HepG2 (cell line): ENCODE measurements around the gene ZNF860. TPM values are rescaled to one million over a fixed set of nuclear protein-coding genes. Genes with fewer than 3 reads are reported as not detected.

Experiments
- ATAC-seq: fragments of 200-7000 bp; cut with Tn5 transposase; 3 replicates; pipeline ENCODE4 v1.9.1; 2020; ENCODE audit warnings: mild to moderate bottlenecking, moderate library complexity
- BruUV-seq: library from RNA; stranded (reverse); fragments of 400-500 nt; replicated peaks from 2 replicates; lab custom pipeline; 2021; lab: Mats Ljungman, UMichigan
- CTCF ChIA-PET: fragments of 300-600 bp; formaldehyde crosslinking; extraction: SDS; loops from one replicate; lab custom pipeline; 2021; ENCODE audit warnings: low total read pairs, inconsistent platforms, low intra/inter-chr PET ratio; lab: Yijun Ruan, JAX
- POLR2A ChIA-PET: fragments of 350-600 bp; sonication (Branson Sonifier 250); formaldehyde crosslinking; loops from one replicate; lab custom pipeline; 2020; ENCODE audit warnings: antibody characterized with exemption, inconsistent platforms; lab: Yijun Ruan, JAX
- DNase-seq: peaks from one replicate; pipeline ENCODE4 v3.0.0-alpha.2; 2015; ENCODE audit warnings: low spot score
- FAIRE-seq: peaks from 3 replicates; lab custom pipeline; 2011; peaks lifted over from hg19 to GRCh38; lab: Jason Lieb, UNC
- H2AFZ ChIP-seq: one replicate; pipeline ENCODE4 v1.6.1; 2011; ENCODE audit warnings: low read length, inconsistent platforms
- H3K27ac ChIP-seq: fragments of 300-600 bp; 3 replicates; pipeline ENCODE4 v1.8.0; 2011; ENCODE audit warnings: mixed run types, mild to moderate bottlenecking, mixed read lengths, low read length, inconsistent platforms; ENCODE audit not compliant: insufficient read depth; ENCODE audit errors: extremely low read length
- H3K27me3 ChIP-seq, 2 experiments: fragments of 200-600 bp in 1 of 2; 2 replicates in 1 of 2; 3 replicates in 1 of 2; pipeline versions ENCODE4 v1.6.0 to v1.8.0; 2011; ENCODE audit warnings: low read length in 2 of 2, mild to moderate bottlenecking in 2 of 2, moderate library complexity in 2 of 2, inconsistent platforms in 1 of 2; ENCODE audit not compliant: insufficient read depth in 2 of 2, control insufficient read depth in 1 of 2
- H3K36me3 ChIP-seq, 2 experiments: fragments of 200-600 bp in 1 of 2; replicated peaks in 1 of 2; 2 replicates in 1 of 2; 3 replicates in 1 of 2; pipeline versions ENCODE4 v1.5.1 to v1.8.0; 2011; ENCODE audit warnings: low read length in 2 of 2, inconsistent platforms in 1 of 2; ENCODE audit not compliant: insufficient read depth in 2 of 2, control insufficient read depth in 1 of 2
- H3K4me1 ChIP-seq: 2 replicates; pipeline ENCODE4 v1.5.1; 2012; ENCODE audit warnings: low read length, inconsistent platforms; ENCODE audit not compliant: insufficient read depth
- H3K4me2 ChIP-seq: 2 replicates; pipeline ENCODE4 v1.6.0; 2011; ENCODE audit warnings: low read depth, low read length, inconsistent platforms
- H3K4me3 ChIP-seq, 3 experiments: fragments of 200-600 bp in 1 of 3; sonication (generic), shearing (Covaris generic) in 1 of 3; replicated peaks in 1 of 3; 2 replicates each; pipeline ENCODE4 v1.5.1; 2011 to 2016; ENCODE audit warnings: low read length in 3 of 3, inconsistent platforms in 2 of 3, low read depth in 2 of 3, mild to moderate bottlenecking in 2 of 3, control low read depth in 1 of 3, mixed read lengths in 1 of 3; ENCODE audit not compliant: insufficient read depth in 1 of 3
- H3K79me2 ChIP-seq: one replicate; pipeline ENCODE4 v1.6.1; 2011; ENCODE audit warnings: low read length, inconsistent platforms; ENCODE audit not compliant: insufficient read depth
- H3K9ac ChIP-seq: 2 replicates; pipeline ENCODE4 v1.6.0; 2011; ENCODE audit warnings: mild to moderate bottlenecking, low read depth, low read length, inconsistent platforms; ENCODE audit not compliant: insufficient read depth
- H3K9me3 ChIP-seq: 2 replicates; pipeline ENCODE4 v1.5.1; 2012; ENCODE audit warnings: mild to moderate bottlenecking, low read length
- H4K20me1 ChIP-seq: 2 replicates; pipeline ENCODE4 v1.6.0; 2011; ENCODE audit warnings: inconsistent platforms, mild to moderate bottlenecking, low read length, moderate library complexity; ENCODE audit not compliant: insufficient read depth
- JUN ChIP-seq: sonication (generic); formaldehyde crosslinking; IDR thresholded peaks from 2 replicates; pipeline ENCODE4 v1.4.0; 2020; ENCODE audit warnings: mild to moderate bottlenecking, missing genetic modification reagents
- PHF21A ChIP-seq: sonication (generic); formaldehyde crosslinking; IDR thresholded peaks from 2 replicates; pipeline ENCODE4 v1.5.0; 2020; ENCODE audit warnings: mild to moderate bottlenecking, missing genetic modification reagents
- SIX4 ChIP-seq: sonication (generic); formaldehyde crosslinking; IDR thresholded peaks from 2 replicates; pipeline ENCODE4 v1.4.0; 2020; ENCODE audit warnings: missing genetic modification reagents
- SP140L ChIP-seq: sonication (generic); formaldehyde crosslinking; IDR thresholded peaks from 2 replicates; pipeline ENCODE4 v1.4.0; 2020; ENCODE audit warnings: missing genetic modification reagents, borderline replicate concordance
- ZNF101 ChIP-seq: sonication (generic); formaldehyde crosslinking; IDR thresholded peaks from 2 replicates; pipeline ENCODE4 v1.4.0; 2020; ENCODE audit warnings: mild to moderate bottlenecking, low read depth, missing genetic modification reagents, borderline replicate concordance
- ZNF235 ChIP-seq: sonication (generic); formaldehyde crosslinking; IDR thresholded peaks from 2 replicates; pipeline ENCODE4 v1.8.1; 2023; ENCODE audit warnings: mild to moderate bottlenecking, missing genetic modification reagents, borderline replicate concordance
- ZNF331 ChIP-seq: sonication (generic); formaldehyde crosslinking; IDR thresholded peaks from 2 replicates; pipeline ENCODE4 v1.4.0; 2020; ENCODE audit warnings: missing genetic modification reagents
- ZNF451 ChIP-seq: sonication (generic); formaldehyde crosslinking; IDR thresholded peaks from 2 replicates; pipeline ENCODE4 v1.5.0; 2020; ENCODE audit warnings: mild to moderate bottlenecking, missing genetic modification reagents
- WGBS: methylation state at CpG from one replicate; pipeline ENCODE4 v1.1.6; 2017; ENCODE audit warnings: low lambda C conversion rate; 5-methylcytosine and 5-hydroxymethylcytosine counted together
- in situ Hi-C: cut with HindIII; loops from 2 replicates; pipeline ENCODE4 v1.10.0; 2017; ENCODE audit warnings: low pct_unique_long_range_greater_than_20kb; ENCODE audit not compliant: extremely low pct_ligation_motif_present
- intact Hi-C: fragments of 100-400 bp; cut with micrococcal nuclease; formaldehyde crosslinking; loops from one replicate; pipeline ENCODE4 v1.10.0; 2022; ENCODE audit not compliant: unreplicated experiment
- polyA plus RNA-seq, 8 experiments: library from polyadenylated mRNA; depleted of rRNA in 3 of 8; stranded (reverse) in 7 of 8; unstranded in 1 of 8; fragments of >200 nt; fragmentation: Illumina TruSeq in 4 of 8; extraction: Trizol in 4 of 8; gene quantifications; 2 replicates each; pipeline versions ENCODE4 v1.2.1 to v1.2.3, GENCODE V29; 2011 to 2016; ENCODE audit warnings: low read depth in 4 of 8, missing spikeins in 1 of 8, mixed read lengths in 1 of 8; ENCODE audit not compliant: insufficient read depth in 1 of 8
- total RNA-seq, 5 experiments: library from RNA; depleted of rRNA; stranded (reverse); fragments of >200 nt; fragmentation: Illumina TruSeq; extraction: Trizol; gene quantifications; 2 replicates each; pipeline ENCODE4 v1.2.3, GENCODE V29; 2016; ENCODE audit warnings: low read depth in 1 of 5
- TF ChIP-seq, protein P1 (sequence below): sonication (generic); formaldehyde crosslinking; IDR thresholded peaks from 2 replicates; pipeline ENCODE4 v1.4.0; 2020; ENCODE audit warnings: low read depth, mild to moderate bottlenecking, missing genetic modification reagents
- TF ChIP-seq, protein P2 (sequence below): sonication (generic); formaldehyde crosslinking; IDR thresholded peaks from 2 replicates; pipeline ENCODE4 v1.4.0; 2020; ENCODE audit warnings: low read depth, missing genetic modification reagents
- TF ChIP-seq, protein P3 (sequence below): sonication (generic); formaldehyde crosslinking; IDR thresholded peaks from 2 replicates; pipeline ENCODE4 v1.8.0; 2022; ENCODE audit warnings: missing genetic modification reagents, mild to moderate bottlenecking, borderline replicate concordance

The ZNF860 gene
- total and polyA plus RNA-seq, 2 of the 13 experiments (the other 11 are each of a cell fraction or from before 2014, with no cell fraction given) = 0.55 to 0.73 TPM

DNA sequence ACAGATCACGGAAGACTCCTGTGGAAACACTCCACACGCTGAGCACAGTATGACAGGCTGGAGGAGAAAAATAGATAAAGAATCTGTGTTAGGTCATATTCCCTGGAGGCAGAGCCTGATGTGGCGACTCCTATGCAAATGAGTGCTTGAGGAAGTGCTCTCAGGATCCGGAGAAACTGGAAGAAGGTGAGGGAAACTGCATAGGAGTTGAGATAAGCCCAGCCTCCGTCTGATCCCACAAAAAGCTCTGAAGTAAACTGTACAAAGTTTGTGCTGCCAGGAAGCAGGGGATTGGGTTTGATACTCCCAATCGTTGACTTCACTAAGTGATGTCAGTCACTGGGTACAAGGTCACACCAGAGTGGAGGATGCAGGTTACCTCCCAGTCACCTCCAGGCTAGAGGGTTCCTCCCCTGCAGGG lies 33.9 kb upstream of the ZNF860 start (continued):
- TF ChIP-seq ZNF101 (CRISPR knock-in tag) = no peak

DNA sequence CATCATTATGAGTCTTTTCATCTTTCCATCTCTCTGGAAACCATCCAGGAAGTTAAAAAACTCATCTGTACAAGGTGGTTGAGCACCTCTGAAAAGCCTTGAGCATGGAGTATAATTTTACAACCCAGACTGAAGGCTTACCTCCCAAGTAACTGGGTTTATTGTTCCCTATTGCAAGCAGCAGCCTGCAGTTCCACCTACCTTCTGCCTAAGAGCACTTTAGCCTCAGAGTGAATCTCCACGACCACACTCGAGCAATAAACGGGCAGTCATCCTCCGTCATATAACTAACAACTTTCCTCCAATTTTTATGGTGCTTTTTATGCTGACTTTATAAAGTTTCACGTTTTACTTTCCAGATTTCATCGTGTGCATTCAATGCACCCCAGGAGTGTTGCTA lies 33.3 kb upstream of the ZNF860 start:
- ATAC-seq = no peak

DNA sequence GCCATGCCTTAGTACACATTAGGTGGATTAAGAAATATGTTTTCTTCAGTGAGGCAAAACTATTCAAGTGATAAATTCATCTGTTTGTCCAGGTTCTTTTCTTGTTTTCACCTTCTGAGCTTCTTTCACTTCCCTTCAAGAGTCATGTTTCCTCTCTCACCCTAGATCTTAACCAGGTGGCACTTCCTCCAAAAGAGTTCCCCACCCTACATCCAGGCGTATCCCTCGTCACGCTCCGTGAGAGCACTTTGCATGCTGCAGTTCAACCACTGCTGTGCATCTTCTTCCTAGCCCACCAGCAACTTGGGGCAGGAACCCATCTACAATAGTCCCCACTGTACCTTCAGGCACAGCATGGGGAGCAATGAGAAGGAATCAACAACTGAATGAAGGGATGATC lies 29.3 kb upstream of the ZNF860 start:
- ChIA-PET CTCF (no interaction called here), POLR2A (no interaction called here)
- no TSS peak for BruUV-seq
- no peaks in the 10 kb centered on the region for H3K27me3 ChIP-seq
- in situ Hi-C loops = no loop called here
- H3K9ac ChIP-seq = no peak overlapping the region
- H4K20me1 ChIP-seq = no peaks in the 10 kb centered on the region
- H3K4me3 ChIP-seq = no peak overlapping the region
- no peak overlapping the region for H3K4me2 ChIP-seq
- 86% methylated on average over 4 of the region's 4 CpGs for WGBS
- DNase-seq (no peak), ATAC-seq (no peak), FAIRE-seq (no peak)
- peaks cover 67% of the 10 kb centered on the region for H3K79me2 ChIP-seq
- H3K27ac ChIP-seq = no peak overlapping the region
- intact Hi-C loops = no loop called here
- H3K9me3 ChIP-seq = peaks cover 12% of the 10 kb centered on the region
- H2AFZ ChIP-seq = no peak overlapping the region
- H3K4me1 ChIP-seq = peaks cover 21% of the 10 kb centered on the region
- peaks cover 0 to 1% of the 10 kb centered on the region in 2 experiments; a peak in 1 of 5 replicates for H3K36me3 ChIP-seq
- TF ChIP-seq ZNF331 = no peak
- no peak for TF ChIP-seq JUN (CRISPR knock-in tag)
- no peak for TF ChIP-seq SIX4 (CRISPR knock-in tag)
- TF ChIP-seq, protein P1, sequence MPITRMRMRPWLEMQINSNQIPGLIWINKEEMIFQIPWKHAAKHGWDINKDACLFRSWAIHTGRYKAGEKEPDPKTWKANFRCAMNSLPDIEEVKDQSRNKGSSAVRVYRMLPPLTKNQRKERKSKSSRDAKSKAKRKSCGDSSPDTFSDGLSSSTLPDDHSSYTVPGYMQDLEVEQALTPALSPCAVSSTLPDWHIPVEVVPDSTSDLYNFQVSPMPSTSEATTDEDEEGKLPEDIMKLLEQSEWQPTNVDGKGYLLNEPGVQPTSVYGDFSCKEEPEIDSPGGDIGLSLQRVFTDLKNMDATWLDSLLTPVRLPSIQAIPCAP (CRISPR knock-in tag) = no peak
- TF ChIP-seq, protein P2, sequence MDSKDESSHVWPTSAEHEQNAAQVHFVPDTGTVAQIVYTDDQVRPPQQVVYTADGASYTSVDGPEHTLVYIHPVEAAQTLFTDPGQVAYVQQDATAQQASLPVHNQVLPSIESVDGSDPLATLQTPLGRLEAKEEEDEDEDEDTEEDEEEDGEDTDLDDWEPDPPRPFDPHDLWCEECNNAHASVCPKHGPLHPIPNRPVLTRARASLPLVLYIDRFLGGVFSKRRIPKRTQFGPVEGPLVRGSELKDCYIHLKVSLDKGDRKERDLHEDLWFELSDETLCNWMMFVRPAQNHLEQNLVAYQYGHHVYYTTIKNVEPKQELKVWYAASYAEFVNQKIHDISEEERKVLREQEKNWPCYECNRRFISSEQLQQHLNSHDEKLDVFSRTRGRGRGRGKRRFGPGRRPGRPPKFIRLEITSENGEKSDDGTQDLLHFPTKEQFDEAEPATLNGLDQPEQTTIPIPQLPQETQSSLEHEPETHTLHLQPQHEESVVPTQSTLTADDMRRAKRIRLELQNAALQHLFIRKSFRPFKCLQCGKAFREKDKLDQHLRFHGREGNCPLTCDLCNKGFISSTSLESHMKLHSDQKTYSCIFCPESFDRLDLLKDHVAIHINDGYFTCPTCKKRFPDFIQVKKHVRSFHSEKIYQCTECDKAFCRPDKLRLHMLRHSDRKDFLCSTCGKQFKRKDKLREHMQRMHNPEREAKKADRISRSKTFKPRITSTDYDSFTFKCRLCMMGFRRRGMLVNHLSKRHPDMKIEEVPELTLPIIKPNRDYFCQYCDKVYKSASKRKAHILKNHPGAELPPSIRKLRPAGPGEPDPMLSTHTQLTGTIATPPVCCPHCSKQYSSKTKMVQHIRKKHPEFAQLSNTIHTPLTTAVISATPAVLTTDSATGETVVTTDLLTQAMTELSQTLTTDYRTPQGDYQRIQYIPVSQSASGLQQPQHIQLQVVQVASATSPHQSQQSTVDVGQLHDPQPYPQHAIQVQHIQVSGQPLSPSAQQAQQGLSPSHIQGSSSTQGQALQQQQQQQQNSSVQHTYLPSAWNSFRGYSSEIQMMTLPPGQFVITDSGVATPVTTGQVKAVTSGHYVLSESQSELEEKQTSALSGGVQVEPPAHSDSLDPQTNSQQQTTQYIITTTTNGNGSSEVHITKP (CRISPR knock-in tag) = no peak

More for the DNA sequence above, 33.3 kb upstream of the ZNF860 start:
- Histone ChIP-seq H3K4me1 (peaks cover 50% of the 10 kb centered on the region), H3K27ac (no peak overlapping the region), H4K20me1 (no peaks in the 10 kb centered on the region), H3K36me3 (no peaks in the 10 kb centered on the region), H3K27me3 (no peaks in the 10 kb centered on the region), H2AFZ (no peak overlapping the region), H3K4me3 (no peak overlapping the region), H3K9ac (no peak overlapping the region), H3K79me2 (peaks cover 63% of the 10 kb centered on the region), H3K9me3 (no peaks in the 10 kb centered on the region), H3K4me2 (0 out of 2 replicates have a peak overlapping the region, but pooled peaks have one; percentile 8)
- FAIRE-seq (no peak), DNase-seq (no peak)
- in situ Hi-C loops (no loop called here), intact Hi-C loops (no loop called here)
- BruUV-seq = no TSS peak
- POLR2A ChIA-PET = no interaction called here
- TF ChIP-seq ZNF451 (CRISPR knock-in tag) (no peak), ZNF235 (CRISPR knock-in tag) (no peak), PHF21A (CRISPR knock-in tag) (0 out of 2 replicates have a peak, but pooled peaks have one; percentile 19), SP140L (no peak)
- TF ChIP-seq, protein P3, sequence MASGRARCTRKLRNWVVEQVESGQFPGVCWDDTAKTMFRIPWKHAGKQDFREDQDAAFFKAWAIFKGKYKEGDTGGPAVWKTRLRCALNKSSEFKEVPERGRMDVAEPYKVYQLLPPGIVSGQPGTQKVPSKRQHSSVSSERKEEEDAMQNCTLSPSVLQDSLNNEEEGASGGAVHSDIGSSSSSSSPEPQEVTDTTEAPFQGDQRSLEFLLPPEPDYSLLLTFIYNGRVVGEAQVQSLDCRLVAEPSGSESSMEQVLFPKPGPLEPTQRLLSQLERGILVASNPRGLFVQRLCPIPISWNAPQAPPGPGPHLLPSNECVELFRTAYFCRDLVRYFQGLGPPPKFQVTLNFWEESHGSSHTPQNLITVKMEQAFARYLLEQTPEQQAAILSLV (CRISPR knock-in tag) = no peak
- 88% methylated on average over 6 of the region's 6 CpGs for WGBS
- CTCF ChIA-PET = no interaction called here
